Liver (tissue), 9 donors: ENCODE measurements around the gene ATP11A. TPM values are rescaled to one million over a fixed set of nuclear protein-coding genes. Genes with fewer than 3 reads are reported as not detected.

Experiments
- DNase-seq: peaks from one replicate; pipeline ENCODE4 v3.0.0-alpha.2; 2017; ENCODE audit warnings: low spot score
- H3K27ac ChIP-seq, 2 donors: one replicate each; pipeline ENCODE4 v1.7.0; 2013; ENCODE audit warnings: inconsistent platforms in 2 of 2, low read length in 2 of 2, control low read depth in 1 of 2, low read depth in 1 of 2, mild to moderate bottlenecking in 1 of 2
- H3K27me3 ChIP-seq, 4 donors: one replicate each; pipeline versions ENCODE4 v1.6.1 to v1.7.0; 2013; ENCODE audit warnings: low read length in 3 of 4, inconsistent platforms in 1 of 4, mild to moderate bottlenecking in 1 of 4, moderate library complexity in 1 of 4; ENCODE audit not compliant: control insufficient read depth in 4 of 4, insufficient read depth in 4 of 4
- H3K36me3 ChIP-seq, 4 donors: one replicate each; pipeline versions ENCODE4 v1.6.1 to v1.7.0; 2013; ENCODE audit warnings: low read length in 3 of 4, mild to moderate bottlenecking in 3 of 4, low read depth in 1 of 4, moderate library complexity in 1 of 4; ENCODE audit not compliant: control insufficient read depth in 4 of 4, insufficient read depth in 3 of 4
- H3K4me1 ChIP-seq, 4 donors: one replicate each; pipeline versions ENCODE4 v1.6.1 to v1.7.0; 2013; ENCODE audit warnings: low read length in 3 of 4, mild to moderate bottlenecking in 3 of 4, moderate library complexity in 1 of 4; ENCODE audit not compliant: control insufficient read depth in 4 of 4, insufficient read depth in 4 of 4
- H3K4me3 ChIP-seq, 3 donors: one replicate each; pipeline versions ENCODE4 v1.6.1 to v1.7.0; 2013; ENCODE audit warnings: low read length in 3 of 3, control low read depth in 1 of 3, low read depth in 1 of 3, mild to moderate bottlenecking in 1 of 3
- H3K9ac ChIP-seq, 2 donors: one replicate each; pipeline ENCODE4 v1.7.0; 2013; ENCODE audit warnings: low read length in 2 of 2, mild to moderate bottlenecking in 2 of 2, moderate library complexity in 2 of 2, control low read depth in 1 of 2, low read depth in 1 of 2
- H3K9me3 ChIP-seq, 4 donors: one replicate each; pipeline versions ENCODE4 v1.6.1 to v1.7.0; 2013; ENCODE audit warnings: low read length in 3 of 4; ENCODE audit not compliant: control insufficient read depth in 4 of 4
- EGR1 ChIP-seq, 2 donors: IDR thresholded peaks; 2 replicates each; pipeline ENCODE4 v1.6.1; 2016 to 2018; ENCODE audit warnings: antibody characterized with exemption in 2 of 2, low read depth in 2 of 2
- FOXA1 ChIP-seq: IDR thresholded peaks from 2 replicates; pipeline ENCODE4 v1.6.1; 2016; ENCODE audit warnings: antibody characterized with exemption
- GABPA ChIP-seq, 2 donors: IDR thresholded peaks in 1 of 2; conservative IDR thresholded peaks in 1 of 2; 2 replicates each; pipeline ENCODE4 v1.6.1; 2016; ENCODE audit warnings: antibody characterized with exemption in 2 of 2, mild to moderate bottlenecking in 1 of 2, moderate library complexity in 1 of 2
- HNF4A ChIP-seq, 2 donors: conservative IDR thresholded peaks; 2 replicates each; pipeline ENCODE4 v1.6.1; 2016; ENCODE audit warnings: antibody characterized with exemption in 2 of 2, mild to moderate bottlenecking in 2 of 2
- HNF4G ChIP-seq: IDR thresholded peaks from 2 replicates; pipeline ENCODE4 v1.6.1; 2016; ENCODE audit warnings: antibody characterized with exemption
- JUND ChIP-seq, 2 donors: IDR thresholded peaks; 2 replicates each; pipeline ENCODE4 v1.6.1; 2016; ENCODE audit warnings: antibody characterized with exemption in 2 of 2
- MAX ChIP-seq: IDR thresholded peaks from 2 replicates; pipeline ENCODE4 v1.6.1; 2016; ENCODE audit warnings: antibody characterized with exemption
- RAD21 ChIP-seq, 2 donors: IDR thresholded peaks; 2 replicates each; pipeline ENCODE4 v1.6.1; 2016; ENCODE audit warnings: antibody characterized with exemption in 2 of 2, mild to moderate bottlenecking in 2 of 2
- RXRA ChIP-seq, 2 donors: IDR thresholded peaks; 2 replicates each; pipeline ENCODE4 v1.6.1; 2017 to 2018; ENCODE audit warnings: antibody characterized with exemption in 2 of 2, mild to moderate bottlenecking in 1 of 2
- SP1 ChIP-seq: IDR thresholded peaks from 2 replicates; pipeline ENCODE4 v1.6.1; 2018; ENCODE audit warnings: antibody characterized with exemption, mild to moderate bottlenecking
- TAF1 ChIP-seq: conservative IDR thresholded peaks from 2 replicates; pipeline ENCODE4 v1.6.1; 2016; ENCODE audit warnings: antibody characterized with exemption, mild to moderate bottlenecking
- YY1 ChIP-seq: IDR thresholded peaks from 2 replicates; pipeline ENCODE4 v1.6.1; 2016; ENCODE audit warnings: antibody characterized with exemption, mild to moderate bottlenecking
- ZBTB33 ChIP-seq: IDR thresholded peaks from 2 replicates; pipeline ENCODE4 v1.6.1; 2016; ENCODE audit warnings: antibody characterized with exemption
- WGBS: extraction: QIAGEN DNeasy Blood & Tissue Kit; methylation state at CpG from one replicate; pipeline ENCODE4 v1.1.7; 2013; 5-methylcytosine and 5-hydroxymethylcytosine counted together
- polyA plus RNA-seq, 2 donors: library from polyadenylated mRNA; stranded (reverse) in 1 of 2; unstranded in 1 of 2; fragments of 200-250 nt in 1 of 2; fragments of >200 nt in 1 of 2; fragmentation: Nextera tagmentation in 1 of 2; extraction: Ambion mirVana in 1 of 2; gene quantifications; one replicate each; pipeline versions ENCODE4 v1.2.1 to v1.2.3, GENCODE V29; 2013 to 2015
- total RNA-seq, 2 donors: library from RNA; depleted of rRNA; stranded (reverse); fragments of >200 nt; gene quantifications; one replicate each; pipeline ENCODE4 v1.2.3, GENCODE V29; 2014
- TF ChIP-seq, protein P1 (sequence below): IDR thresholded peaks from 2 replicates; pipeline ENCODE4 v1.6.1; 2016; ENCODE audit warnings: antibody characterized with exemption
- TF ChIP-seq, protein P2 (sequence below): fragments of 150-350 bp; IDR thresholded peaks from 2 replicates; pipeline ENCODE4 v1.5.1; 2017; ENCODE audit warnings: improper control_type of control experiment, low read depth, low read length; ENCODE audit not compliant: missing input control
- TF ChIP-seq, protein P3 (sequence below): IDR thresholded peaks from 2 replicates; pipeline ENCODE4 v1.6.1; 2016; ENCODE audit warnings: antibody characterized with exemption, mild to moderate bottlenecking
- donor health status: healthy.
- donor health status: healthy.
- donor health status: healthy.
- donor health status: healthy.
- donor health status: healthy.

Gene ATP11A
- total and polyA plus RNA-seq, 4 donors = 8.7 to 27.9 (median 13.8) TPM

GRCh38 chr13:112877539-112877938 is 187.7 kb downstream of the ATP11A start:
- Histone ChIP-seq H3K4me3 (no peak overlapping the region), H3K9ac (no peak overlapping the region), H3K36me3 (peaks cover 5 to 38% (median 11%) of the 10 kb centered on the region in 4 donors), H3K4me1 (no peaks in the 10 kb centered on the region), H3K27me3 (no peaks in the 10 kb centered on the region), H3K9me3 (no peaks in the 10 kb centered on the region), H3K27ac (no peak overlapping the region)
- no peak for DNase-seq
- TF ChIP-seq RAD21 (IDR thresholded peaks at IDR 0.05) = no peak
- TF ChIP-seq YY1 = no peak
- no peak for TF ChIP-seq RXRA (IDR thresholded peaks at IDR 0.05)
- no peak for TF ChIP-seq HNF4G
- no peak for TF ChIP-seq FOXA1
- TF ChIP-seq, protein P1, sequence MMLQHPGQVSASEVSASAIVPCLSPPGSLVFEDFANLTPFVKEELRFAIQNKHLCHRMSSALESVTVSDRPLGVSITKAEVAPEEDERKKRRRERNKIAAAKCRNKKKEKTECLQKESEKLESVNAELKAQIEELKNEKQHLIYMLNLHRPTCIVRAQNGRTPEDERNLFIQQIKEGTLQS = no peak
- no peak for TF ChIP-seq EGR1 (IDR thresholded peaks at IDR 0.05; ENCODE audit: low read depth in 2 of 2)
- TF ChIP-seq GABPA (IDR thresholded peaks at IDR 0.05 in 1 of 2, conservative IDR thresholded peaks at IDR 0.05 in 1 of 2) = no peak
- no peak for TF ChIP-seq HNF4A (conservative IDR thresholded peaks at IDR 0.05)
- no peak for TF ChIP-seq ZBTB33
- no peak for TF ChIP-seq MAX
- 87% methylated on average over 11 of the region's 11 CpGs for WGBS

DNA sequence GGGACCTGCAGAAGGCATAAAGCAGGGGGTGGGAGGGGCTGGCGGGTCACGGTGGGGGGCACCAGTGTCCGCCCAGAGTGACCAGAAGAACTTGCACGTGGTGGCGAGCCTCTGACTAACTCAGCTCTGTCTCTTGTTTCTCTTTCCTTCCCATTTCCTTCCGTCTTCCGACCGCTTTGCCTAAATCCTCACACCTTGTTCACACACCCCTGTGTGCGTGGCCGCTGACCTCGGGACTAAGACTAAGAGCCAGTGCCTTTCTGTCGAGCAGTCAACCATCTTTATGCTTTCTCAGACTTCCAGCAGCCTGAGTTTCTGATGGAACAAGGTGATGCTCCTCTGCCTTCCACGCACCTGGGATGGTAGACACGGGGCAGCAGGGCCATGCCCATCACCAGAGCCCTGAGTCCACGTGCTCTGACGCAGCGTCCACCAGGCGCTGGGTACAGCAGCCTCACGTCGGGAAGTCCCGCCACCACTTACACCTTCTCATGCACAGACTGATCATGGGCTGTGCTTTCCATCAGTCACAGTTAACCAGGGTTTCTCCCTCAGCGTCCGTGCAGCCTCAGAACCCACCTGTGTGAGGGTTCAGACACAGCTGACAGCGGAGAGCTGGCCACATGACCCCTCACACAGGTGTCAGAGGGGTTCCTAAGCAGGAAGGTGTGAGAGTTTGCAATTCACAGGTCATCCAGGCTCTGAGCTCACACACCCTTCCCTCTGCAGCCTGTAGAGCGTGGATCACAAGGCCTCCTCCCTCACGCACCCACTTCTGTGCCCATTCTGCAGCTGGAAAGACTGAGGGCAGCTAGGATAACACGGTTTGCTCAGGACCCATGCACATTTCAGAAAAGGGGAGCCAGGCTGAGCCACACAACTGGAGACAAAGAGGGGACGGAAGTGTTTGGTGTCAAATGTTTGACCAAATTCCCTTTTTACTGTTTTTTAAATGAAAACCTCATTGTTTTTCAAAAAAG is 188.4 kb downstream of the ATP11A start:
- Histone ChIP-seq H3K4me1 (no peaks in the 10 kb centered on the region), H3K9me3 (no peaks in the 10 kb centered on the region), H3K9ac (no peak overlapping the region), H3K4me3 (no peak overlapping the region), H3K36me3 (peaks cover 5 to 40% (median 13%) of the 10 kb centered on the region in 4 donors), H3K27ac (no peak overlapping the region), H3K27me3 (no peaks in the 10 kb centered on the region)
- 95% methylated on average over 28 of the region's 28 CpGs for WGBS
- TF ChIP-seq MAX (no peak), JUND (IDR thresholded peaks at IDR 0.05) (no peak), SP1 (no peak), YY1 (no peak), FOXA1 (no peak), TAF1 (no peak), RXRA (IDR thresholded peaks at IDR 0.05) (no peak), ZBTB33 (no peak), GABPA (IDR thresholded peaks at IDR 0.05 in 1 of 2, conservative IDR thresholded peaks at IDR 0.05 in 1 of 2) (no peak), RAD21 (IDR thresholded peaks at IDR 0.05) (no peak), EGR1 (IDR thresholded peaks at IDR 0.05; ENCODE audit: low read depth in 2 of 2) (no peak)
- TF ChIP-seq, protein P2, sequence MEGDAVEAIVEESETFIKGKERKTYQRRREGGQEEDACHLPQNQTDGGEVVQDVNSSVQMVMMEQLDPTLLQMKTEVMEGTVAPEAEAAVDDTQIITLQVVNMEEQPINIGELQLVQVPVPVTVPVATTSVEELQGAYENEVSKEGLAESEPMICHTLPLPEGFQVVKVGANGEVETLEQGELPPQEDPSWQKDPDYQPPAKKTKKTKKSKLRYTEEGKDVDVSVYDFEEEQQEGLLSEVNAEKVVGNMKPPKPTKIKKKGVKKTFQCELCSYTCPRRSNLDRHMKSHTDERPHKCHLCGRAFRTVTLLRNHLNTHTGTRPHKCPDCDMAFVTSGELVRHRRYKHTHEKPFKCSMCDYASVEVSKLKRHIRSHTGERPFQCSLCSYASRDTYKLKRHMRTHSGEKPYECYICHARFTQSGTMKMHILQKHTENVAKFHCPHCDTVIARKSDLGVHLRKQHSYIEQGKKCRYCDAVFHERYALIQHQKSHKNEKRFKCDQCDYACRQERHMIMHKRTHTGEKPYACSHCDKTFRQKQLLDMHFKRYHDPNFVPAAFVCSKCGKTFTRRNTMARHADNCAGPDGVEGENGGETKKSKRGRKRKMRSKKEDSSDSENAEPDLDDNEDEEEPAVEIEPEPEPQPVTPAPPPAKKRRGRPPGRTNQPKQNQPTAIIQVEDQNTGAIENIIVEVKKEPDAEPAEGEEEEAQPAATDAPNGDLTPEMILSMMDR = no peak
- TF ChIP-seq, protein P3, sequence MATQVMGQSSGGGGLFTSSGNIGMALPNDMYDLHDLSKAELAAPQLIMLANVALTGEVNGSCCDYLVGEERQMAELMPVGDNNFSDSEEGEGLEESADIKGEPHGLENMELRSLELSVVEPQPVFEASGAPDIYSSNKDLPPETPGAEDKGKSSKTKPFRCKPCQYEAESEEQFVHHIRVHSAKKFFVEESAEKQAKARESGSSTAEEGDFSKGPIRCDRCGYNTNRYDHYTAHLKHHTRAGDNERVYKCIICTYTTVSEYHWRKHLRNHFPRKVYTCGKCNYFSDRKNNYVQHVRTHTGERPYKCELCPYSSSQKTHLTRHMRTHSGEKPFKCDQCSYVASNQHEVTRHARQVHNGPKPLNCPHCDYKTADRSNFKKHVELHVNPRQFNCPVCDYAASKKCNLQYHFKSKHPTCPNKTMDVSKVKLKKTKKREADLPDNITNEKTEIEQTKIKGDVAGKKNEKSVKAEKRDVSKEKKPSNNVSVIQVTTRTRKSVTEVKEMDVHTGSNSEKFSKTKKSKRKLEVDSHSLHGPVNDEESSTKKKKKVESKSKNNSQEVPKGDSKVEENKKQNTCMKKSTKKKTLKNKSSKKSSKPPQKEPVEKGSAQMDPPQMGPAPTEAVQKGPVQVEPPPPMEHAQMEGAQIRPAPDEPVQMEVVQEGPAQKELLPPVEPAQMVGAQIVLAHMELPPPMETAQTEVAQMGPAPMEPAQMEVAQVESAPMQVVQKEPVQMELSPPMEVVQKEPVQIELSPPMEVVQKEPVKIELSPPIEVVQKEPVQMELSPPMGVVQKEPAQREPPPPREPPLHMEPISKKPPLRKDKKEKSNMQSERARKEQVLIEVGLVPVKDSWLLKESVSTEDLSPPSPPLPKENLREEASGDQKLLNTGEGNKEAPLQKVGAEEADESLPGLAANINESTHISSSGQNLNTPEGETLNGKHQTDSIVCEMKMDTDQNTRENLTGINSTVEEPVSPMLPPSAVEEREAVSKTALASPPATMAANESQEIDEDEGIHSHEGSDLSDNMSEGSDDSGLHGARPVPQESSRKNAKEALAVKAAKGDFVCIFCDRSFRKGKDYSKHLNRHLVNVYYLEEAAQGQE = no peak
- DNase-seq = no peak
